Fibroblast of skin of back (primary cell): Measurements from ENCODE around the gene GLOD4.

Source experiments
- DNase-seq: peaks from one replicate; pipeline ENCODE4 v3.0.0-alpha.2; 2013

The GLOD4 gene

DNA sequence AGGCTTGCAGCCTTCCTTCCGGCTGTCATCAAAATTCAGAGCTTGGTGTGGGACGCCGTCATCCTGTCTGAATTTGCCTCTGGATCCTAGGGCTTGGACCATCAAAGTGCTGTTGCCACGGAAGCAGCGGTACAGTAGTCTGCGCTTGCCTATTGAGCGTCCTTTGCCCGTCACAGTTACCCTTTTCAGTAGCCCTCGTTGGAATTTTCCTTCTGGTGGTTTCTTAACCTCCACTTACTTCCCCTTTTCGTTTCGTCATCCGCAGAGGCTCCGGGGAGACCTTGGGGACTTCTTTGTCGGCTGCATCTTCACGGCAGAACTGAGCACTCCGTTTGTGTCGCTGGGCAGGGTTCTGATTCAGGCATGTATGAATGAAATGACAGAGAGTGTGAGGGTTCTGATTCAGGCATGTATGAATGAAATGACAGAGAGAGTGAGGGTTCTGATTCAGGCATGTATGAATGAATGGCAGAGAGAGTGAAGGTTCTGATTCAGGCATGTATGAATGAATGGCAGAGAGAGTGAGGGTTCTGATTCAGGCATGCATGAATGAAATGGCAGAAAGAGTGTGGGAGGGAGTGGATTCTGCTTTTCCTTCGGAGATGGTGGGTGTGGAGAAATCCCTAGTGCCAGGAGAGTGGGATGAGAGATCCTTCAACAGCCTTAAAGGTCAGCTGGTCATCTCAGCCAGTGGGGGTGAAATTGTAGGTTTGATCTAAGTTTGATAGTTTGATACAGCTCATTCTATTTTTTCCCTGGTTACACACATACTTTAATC lies 41.7 kb downstream of the GLOD4 start:
- no peak for DNase-seq

DNA sequence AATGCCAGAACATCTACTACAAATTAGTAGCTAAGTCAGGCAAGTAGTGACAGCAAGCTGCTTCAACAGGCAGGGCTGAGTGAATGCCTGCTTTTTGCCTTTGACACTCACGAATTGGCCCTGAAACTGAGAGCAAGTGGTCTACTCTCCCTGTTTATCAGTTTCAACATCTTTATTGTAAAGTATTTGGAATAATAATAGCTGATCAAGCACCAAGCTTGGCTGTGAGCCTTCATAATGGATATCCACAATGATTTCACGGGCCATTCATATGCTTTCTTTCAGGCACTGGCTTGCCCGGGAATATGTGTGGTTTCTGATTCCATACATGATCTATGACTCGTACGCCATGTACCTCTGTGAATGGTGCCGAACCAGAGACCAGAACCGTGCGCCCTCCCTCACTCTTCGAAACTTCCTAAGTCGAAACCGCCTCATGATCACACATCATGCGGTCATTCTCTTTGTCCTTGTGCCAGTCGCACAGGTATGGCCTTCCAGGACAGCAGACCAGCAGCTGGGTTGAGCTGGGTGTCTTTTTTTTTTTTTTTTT lies 44.4 kb downstream of the GLOD4 start:
- no peak for DNase-seq

DNA sequence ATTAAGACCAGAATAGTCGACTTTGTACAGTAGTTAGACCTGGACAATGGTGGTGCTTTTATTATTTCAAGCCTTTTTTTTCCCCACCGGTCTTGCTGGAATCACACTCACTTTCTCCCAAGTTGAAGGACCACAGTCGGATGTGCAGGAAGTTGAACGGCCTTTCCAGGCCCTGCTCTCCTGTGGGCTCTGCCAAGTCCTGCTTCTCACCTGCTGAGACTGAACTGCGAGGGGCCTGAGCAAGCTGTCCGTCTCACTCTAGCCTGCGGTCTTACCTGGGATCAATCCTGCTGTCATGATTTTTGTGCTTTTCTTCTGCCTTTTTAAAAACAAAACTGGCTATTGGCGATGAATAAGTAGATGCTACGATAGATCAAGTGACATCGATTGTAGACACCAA lies 48.3 kb downstream of the GLOD4 start:
- DNase-seq: no peak

DNA sequence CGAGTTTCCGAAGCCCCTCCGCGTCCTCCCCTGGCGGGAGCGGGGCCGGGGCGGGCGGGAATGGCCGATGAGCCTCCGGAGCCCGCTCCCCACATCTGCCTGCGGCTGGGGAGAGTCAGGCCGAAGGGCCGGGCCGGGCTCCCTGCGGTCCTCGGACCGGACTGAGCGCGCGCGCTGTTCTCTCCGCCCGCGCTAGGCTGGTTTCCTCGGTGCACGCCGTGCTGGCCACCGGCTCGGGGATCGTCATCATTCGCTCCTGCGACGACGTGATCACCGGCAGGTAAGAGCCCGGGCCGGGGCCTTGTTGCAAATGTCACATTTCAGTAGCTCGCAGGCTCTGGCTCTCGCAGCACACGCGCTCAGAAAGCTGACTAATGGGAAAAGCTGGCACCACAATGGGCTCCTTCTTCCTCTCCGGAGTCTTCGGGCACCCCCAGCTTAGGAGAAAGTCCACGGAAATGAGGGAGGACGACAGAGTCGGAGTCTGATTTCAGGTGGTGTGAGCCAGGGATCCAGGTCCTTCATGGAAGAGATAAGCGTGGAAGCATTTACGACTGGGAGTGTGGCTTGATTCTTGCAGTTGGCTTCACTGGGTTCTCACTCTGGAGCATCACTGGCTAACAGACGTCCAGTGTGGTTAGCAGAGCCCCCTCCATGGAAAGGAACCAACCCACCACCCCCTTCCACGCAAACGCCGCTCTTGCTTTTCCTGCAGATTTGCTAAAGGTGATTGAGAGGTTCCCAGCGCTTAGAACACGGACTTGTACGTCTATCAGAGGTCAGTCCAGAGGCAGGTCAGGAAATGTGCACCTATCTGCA lies 49.0 kb downstream of the GLOD4 start:
- peak; percentile 53 for DNase-seq

DNA sequence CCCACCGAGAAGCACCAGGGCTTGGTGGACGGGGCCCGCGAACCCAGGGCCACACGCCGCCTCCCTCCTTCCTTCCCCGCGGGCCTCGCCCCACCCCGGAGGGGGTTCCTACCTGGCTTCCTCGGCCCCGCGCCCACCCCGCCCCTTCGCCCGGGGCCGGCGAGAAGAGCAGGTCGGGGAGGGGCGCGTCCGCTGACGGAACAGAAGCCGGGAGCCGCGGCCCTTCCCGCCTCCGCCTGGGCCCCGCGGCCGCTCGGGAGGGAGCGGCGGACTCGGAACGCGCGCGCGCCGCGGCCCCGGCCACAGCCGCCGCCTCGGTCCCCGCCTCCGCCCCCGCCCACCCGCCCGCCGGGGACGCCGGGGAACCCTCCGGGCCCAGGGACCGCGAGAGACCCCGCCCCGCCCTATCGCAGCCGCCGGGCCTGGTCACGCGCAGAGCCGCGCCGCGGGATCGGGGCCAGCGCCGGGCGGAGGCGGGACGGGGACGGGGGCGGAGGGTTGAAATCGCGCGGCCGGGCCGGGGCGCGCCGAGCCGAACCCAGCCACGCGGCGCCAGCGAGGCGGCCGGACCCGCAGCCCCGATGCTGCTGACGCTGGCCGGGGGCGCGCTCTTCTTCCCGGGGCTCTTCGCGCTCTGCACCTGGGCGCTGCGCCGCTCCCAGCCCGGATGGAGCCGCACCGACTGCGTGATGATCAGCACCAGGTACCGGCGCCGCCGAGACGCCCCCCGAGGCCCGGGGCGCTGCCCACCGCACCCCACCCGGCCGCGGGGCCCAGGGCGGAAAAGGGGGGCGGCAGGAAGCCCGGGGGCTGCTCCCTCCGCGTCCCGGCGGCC lies 49.8 kb downstream of the GLOD4 start, which contains the start of gene TLCD3A:
Gene TLCD3A (plus strand): TSS at position 530 of the 835 bp plus-strand sequence. CDS start 52 bp downstream, at position 582.
- DNase-seq: peak; percentile 74

DNA sequence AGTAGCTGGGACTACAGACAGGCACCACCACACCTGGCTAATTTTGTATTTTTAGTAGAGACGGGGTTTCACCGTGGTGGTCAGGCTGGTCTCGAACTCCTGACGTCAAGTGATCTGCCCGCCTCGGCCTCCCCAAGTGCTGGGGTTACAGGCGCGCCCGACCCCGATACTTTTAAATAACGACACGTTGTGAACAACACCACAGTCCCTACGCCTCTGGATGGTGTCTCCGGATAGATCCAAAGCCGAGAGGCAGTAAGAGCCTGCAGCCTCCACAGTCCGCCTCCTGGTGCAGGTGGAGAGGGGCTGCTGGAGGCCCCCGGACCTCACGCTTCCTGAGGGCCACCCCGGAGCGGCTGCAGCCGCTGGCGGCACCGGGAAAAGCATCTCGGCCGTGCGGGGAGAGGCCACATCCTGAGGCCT lies 50.4 kb downstream of the GLOD4 start:
- no peak for DNase-seq

DNA sequence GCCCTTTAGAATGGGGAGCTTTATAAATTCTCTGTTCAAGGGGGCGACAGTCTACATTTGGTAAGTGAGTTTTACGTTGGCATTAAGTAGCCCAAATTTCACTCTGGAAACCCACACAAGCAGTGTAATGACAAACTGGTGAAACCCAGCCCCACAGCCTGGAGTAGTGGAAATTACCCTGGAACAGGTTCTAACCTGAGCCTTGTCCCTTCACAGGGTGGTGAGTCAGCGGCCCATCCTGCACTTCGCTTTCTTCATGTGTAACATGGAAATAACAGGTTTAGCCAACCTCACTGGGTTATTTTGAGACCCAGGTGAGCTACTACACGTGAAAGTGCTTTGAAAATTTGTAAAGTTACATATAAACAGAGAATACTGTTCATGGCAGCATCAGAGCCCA lies 53.2 kb downstream of the GLOD4 start:
- no peak for DNase-seq

DNA sequence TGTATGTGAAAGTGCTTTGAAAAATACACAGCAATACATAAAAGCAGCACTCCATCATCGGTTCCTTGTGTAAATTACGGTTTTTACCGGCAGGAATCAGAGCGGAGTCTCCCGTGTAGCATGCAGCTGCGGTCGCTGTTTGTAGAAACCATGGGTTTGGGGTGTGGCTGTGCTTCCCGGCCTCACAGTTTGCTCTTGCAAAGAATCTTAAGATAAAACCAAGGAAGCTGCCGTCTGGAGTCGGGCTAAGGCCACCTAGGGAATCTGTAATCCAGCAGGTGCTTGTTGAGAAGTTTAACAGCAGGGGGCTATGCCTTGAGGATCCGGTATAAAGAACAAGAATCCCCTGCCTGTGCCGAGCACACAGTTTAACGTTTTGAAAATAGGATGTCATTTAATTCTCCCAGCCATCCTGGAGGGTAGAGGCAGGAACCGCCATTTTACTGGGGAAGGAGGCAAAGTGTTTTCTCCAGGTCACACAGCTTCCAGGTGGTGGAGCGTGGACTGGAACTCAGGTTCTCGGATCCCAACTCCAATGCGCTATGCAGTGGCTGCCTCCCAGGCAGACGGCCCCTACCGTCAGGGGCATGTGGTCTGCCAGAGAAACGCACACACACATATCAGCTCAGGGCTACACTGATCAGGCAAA lies 55.7 kb downstream of the GLOD4 start:
- no peak for DNase-seq

DNA sequence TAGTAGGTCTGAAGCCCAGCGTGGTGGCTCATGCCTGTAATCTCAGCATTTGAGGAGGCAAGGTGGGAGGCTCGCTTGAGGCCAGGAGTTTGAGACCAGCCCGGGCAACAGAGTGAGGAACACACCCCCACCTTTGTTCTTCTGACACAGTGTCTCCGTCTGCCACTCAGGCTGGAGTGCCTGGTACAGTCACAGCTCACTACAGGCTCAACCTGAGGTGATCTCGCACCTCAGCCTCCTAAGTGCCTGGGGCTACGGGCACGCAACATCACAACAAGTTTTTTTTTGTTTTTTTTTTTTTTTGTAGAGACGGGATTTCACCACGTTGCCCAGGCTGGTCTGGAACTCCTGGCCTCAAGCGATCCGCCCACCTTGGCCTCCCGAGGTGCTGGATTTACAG lies 56.3 kb downstream of the GLOD4 start:
- DNase-seq: no peak

DNA sequence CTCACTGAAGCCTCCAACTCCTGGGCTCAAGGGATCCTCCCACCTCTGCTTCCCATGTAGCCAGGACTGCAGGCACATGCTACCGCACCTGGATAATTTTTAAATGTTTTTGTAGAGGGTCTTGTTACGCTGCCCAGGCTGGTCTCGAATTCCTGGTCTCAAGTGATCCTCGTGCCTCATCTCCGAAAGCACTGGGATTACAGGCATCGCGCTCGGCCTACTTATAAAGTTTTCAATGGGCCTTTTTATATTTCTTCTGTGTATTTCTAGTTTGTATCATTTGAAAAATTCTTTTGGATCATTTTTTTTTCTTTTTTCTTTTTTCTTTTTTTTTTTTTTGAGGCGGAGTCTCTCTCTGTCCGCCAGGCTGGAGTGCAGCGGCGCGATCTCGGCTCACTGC lies 57.0 kb downstream of the GLOD4 start:
- DNase-seq: no peak

DNA sequence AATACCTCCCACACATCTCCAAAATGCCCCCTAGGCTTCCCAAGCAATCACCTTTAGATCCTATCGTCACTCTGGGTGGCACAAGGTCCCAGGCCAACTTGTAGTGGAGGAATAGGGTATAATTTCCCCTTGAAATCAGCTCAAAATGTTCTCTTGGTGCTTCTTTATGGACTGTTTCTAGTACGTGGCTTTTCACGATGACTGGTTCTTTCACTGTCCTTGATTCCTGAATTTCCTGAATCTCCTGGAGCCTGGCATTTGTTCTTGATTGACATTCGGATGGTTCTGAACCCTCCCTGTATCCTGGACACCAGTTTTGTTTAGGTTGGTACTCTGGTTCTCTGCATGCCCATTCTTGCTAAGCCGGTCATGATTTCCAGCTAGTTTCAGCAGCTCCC lies 60.5 kb downstream of the GLOD4 start:
- DNase-seq: no peak

DNA sequence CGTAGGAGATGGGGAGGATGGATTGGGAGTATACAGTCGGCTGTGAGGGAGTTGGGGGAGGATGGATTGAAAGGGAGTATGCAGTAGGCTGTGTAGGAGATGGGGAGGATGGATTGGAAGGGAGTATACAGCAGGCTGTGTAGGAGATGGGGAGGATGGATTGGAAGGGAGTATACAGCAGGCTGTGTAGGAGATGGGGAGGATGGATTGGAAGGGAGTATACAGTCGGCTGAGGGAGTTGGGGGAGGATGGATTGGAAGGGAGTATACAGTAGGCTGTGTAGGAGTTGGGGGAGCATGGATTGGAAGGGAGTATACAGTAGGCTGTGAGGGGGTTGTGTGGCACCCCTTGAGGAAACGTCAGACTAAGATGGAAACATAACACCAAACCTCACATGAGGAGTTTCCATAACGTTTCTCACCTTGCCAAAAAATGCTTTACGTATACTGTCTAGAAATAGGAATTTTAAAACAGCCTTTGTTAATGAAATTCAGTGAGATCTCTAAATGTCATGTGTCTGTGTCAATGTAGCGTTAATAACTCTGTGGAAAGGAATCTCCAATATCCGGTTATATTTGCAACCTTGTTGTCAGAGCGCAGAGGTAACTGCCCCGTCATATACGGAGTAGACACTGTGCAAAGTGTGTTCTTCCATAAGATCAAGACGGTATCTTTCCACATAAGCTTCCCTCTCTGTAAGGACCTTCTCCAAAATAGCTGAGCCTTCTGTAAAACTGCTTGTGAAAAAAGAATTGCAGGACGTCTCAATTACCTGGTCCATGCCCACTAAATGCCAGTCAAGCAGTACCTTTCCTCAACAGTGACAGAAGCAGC lies 61.2 kb downstream of the GLOD4 start:
- no peak for DNase-seq

DNA sequence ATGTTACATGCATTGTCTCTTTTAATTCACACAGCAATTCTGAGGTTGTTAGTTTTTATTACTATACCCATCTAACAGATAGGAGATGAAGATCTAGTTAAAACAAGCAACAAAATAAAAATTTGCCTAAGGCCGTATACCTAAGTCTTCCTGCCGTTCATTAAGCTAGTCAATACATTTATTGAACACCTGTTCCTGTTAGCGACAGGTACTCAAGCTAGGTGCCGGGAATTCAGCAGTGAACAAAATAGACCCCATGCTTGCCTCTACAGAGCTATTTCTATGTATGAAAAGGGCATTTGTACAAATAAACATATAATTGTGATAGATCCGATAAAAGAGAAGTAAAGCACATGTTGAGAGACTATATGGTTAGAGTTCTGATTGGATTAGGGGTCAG lies 64.0 kb downstream of the GLOD4 start:
- DNase-seq: no peak
